HCEC 1CT (cell line): Measurements from ENCODE around the gene MT1B.
A peak's percentile ranks its signal among the peaks of the same experiment; 100 is the strongest.

Experiments
- DNase-seq: peaks from one replicate; pipeline ENCODE4 v3.0.0-alpha.2; 2017

Gene MT1B

GRCh38 chr16:56651586-56651985 is at the start of gene MT1B:
TSS of gene MT1B (plus strand) at chr16:56651886. CDS start at chr16:56651954, 68 bp downstream.
- no peak for DNase-seq

- peak; percentile 43 for DNase-seq
Measured at GRCh38 chr16:56603589-56603988, 48.1 kb upstream of the MT1B start.

GRCh38 chr16:56604966-56605365 is 46.7 kb upstream of the MT1B start:
- no peak for DNase-seq

- no peak for DNase-seq
Measured at GRCh38 chr16:56605475-56605874, 46.2 kb upstream of the MT1B start.

GRCh38 chr16:56606071-56606475 is 45.6 kb upstream of the MT1B start:
- peak; percentile 86 for DNase-seq

- peak; percentile 98 for DNase-seq
Measured at GRCh38 chr16:56606476-56607108, 45.1 kb upstream of the MT1B start.

GRCh38 chr16:56607109-56607618 is 44.5 kb upstream of the MT1B start:
- peak; percentile 100 for DNase-seq

- DNase-seq, result no peak
Measured at GRCh38 chr16:56607675-56608042, 44.0 kb upstream of the MT1B start.

- peak; percentile 100 for DNase-seq
Measured at GRCh38 chr16:56608043-56608875, 43.4 kb upstream of the MT1B start, which contains the start of gene MT2A. TSS of gene MT2A (plus strand) at chr16:56608584. CDS start at chr16:56608656, 72 bp downstream.

GRCh38 chr16:56608876-56609462 is 42.7 kb upstream of the MT1B start:
- DNase-seq, result no peak

GRCh38 chr16:56609463-56609921 is 42.2 kb upstream of the MT1B start:
- peak; percentile 80 for DNase-seq

- peak; percentile 89 for DNase-seq
Measured at GRCh38 chr16:56610017-56610608, 41.6 kb upstream of the MT1B start.

- peak; percentile 66 for DNase-seq
Measured at GRCh38 chr16:56610609-56611111, 41.0 kb upstream of the MT1B start.

GRCh38 chr16:56611281-56611833 is 40.3 kb upstream of the MT1B start:
- peak; percentile 63 for DNase-seq

GRCh38 chr16:56613706-56614105 is 38.0 kb upstream of the MT1B start:
- DNase-seq, result no peak

GRCh38 chr16:56614549-56614991 is 37.1 kb upstream of the MT1B start:
- DNase-seq, result peak; percentile 83

- peak; percentile 76 for DNase-seq
Measured at GRCh38 chr16:56615353-56615752, 36.3 kb upstream of the MT1B start.

GRCh38 chr16:56616608-56617211 is 35.0 kb upstream of the MT1B start:
- DNase-seq, result no peak

GRCh38 chr16:56617212-56618085 is 34.2 kb upstream of the MT1B start:
- peak; percentile 81 for DNase-seq

GRCh38 chr16:56618138-56618537 is 33.5 kb upstream of the MT1B start:
- no peak for DNase-seq

GRCh38 chr16:56620339-56620897 is 31.3 kb upstream of the MT1B start:
- DNase-seq, result no peak
